GM12864 (cell line): Measurements from ENCODE around the gene UTF1.

Experiments used
- DNase-seq: peaks from one replicate; pipeline ENCODE4 v3.0.0-alpha.2; 2011; ENCODE audit warnings: low read depth
- H3K4me3 ChIP-seq: 2 replicates; pipeline ENCODE4 v1.5.1; 2011; ENCODE audit warnings: mild to moderate bottlenecking, low read depth, low read length, control low read depth
- TF ChIP-seq, protein P1 (sequence below): IDR thresholded peaks from 2 replicates; pipeline ENCODE4 v1.5.1; 2011; ENCODE audit warnings: low read depth, mild to moderate bottlenecking, moderate library complexity, low read length, control low read depth, inconsistent platforms; ENCODE audit errors: missing control alignments

UTF1 gene

GRCh38 chr10:133185421-133185820 lies 44.6 kb upstream of the UTF1 start:
- TF ChIP-seq, protein P1, sequence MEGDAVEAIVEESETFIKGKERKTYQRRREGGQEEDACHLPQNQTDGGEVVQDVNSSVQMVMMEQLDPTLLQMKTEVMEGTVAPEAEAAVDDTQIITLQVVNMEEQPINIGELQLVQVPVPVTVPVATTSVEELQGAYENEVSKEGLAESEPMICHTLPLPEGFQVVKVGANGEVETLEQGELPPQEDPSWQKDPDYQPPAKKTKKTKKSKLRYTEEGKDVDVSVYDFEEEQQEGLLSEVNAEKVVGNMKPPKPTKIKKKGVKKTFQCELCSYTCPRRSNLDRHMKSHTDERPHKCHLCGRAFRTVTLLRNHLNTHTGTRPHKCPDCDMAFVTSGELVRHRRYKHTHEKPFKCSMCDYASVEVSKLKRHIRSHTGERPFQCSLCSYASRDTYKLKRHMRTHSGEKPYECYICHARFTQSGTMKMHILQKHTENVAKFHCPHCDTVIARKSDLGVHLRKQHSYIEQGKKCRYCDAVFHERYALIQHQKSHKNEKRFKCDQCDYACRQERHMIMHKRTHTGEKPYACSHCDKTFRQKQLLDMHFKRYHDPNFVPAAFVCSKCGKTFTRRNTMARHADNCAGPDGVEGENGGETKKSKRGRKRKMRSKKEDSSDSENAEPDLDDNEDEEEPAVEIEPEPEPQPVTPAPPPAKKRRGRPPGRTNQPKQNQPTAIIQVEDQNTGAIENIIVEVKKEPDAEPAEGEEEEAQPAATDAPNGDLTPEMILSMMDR: no peak
- H3K4me3 ChIP-seq: no peak overlapping the region
- DNase-seq: no peak

DNA sequence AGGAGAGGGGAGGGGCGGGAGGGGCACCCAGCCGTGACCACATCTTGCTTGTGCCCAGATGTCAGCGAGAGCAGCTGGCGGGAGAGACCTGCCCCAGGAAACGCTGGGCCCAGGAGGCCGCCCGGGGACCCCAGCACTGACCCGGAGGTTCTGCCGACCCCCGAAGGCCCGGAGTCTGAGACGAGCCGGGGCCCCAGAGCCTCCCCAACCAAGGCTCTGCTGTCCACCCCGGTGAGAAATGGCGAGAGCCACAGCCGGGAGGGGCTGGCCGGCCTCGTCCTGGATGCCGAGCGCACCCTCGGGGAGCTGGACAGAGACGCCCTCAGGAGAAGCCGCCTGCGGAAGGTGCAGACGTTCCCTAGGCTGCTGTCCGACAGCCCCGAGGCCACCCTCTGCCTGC lies 44.1 kb upstream of the UTF1 start:
- no peak overlapping the region for H3K4me3 ChIP-seq
- TF ChIP-seq, protein P1: no peak
- DNase-seq: no peak

DNA sequence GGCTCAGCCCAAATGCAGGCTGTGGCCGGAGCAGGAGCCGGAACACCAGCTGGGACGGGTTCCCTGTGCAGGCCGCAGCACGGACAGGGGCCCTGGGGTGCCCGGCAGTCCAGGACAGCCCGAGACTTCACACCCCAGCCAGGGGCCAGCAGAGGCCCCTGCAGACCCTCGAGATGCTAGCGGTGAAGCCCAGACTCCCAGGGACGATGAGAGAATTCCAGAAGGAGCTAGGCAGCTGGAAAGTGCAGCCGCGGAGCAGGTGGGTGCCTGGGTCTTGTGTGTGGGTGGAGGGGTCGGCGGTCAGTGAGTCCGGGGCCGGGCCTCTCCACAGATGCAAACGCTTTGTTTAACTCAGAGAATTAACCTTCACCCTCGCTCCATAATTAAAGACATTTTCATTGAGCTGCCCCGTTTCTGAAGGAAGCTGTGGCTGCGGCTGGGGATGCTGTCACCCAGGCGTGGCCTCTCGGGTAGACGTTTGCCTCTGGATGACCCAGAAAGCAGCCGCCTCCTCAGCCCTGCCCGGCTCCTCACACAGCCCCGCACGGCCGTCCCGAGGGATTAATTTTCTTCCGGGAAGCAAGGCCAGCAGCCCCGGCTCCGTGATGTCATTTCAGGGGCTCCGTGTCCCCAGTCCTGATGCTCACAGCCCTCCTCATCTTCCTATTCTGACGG lies 43.5 kb upstream of the UTF1 start:
- no peak overlapping the region for H3K4me3 ChIP-seq
- DNase-seq: no peak
- TF ChIP-seq, protein P1: no peak

DNA sequence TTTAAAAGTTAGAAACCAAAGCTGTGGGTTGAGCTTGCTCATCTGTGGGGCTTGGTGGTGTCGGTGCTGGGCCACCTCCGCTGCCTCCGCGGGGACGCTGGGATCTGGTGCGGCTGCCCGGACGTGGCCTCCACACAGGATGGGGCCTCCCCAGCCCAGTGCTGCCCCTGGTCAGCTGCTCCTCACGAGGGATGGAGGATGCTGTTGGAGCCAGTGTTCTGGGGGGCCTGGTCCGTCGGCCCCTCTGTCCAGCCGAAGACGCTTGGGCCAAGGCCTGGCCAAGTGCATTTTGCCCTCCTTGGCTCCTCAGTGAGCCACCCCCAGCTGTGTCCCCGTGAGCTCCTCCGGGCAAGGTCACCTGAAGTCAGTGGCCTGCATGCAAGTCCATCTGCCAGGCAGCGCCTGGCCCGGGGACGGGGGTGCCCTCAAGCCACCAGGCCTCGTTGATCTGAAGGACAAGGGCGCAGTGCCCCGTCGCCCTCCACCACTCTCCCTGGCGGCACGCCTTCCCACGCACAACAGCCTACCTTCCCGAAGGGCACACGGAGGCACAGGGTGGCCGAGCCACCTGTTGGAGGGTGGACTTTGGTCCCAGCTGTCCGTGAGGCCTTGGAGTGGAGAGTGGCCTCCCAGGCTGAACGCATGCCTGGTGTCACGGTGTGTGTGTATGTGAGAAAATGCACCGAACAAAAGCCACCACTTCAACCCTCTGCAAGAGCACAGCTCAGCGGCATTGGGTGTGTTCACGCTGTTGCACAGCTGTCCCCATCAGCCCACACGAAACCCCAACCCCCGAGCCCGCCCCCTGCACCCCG lies 42.7 kb upstream of the UTF1 start:
- TF ChIP-seq, protein P1: no peak
- DNase-seq: no peak
- no peak overlapping the region for H3K4me3 ChIP-seq

GRCh38 chr10:133187906-133188681 lies 41.9 kb upstream of the UTF1 start:
- no peak for DNase-seq
- TF ChIP-seq, protein P1: no peak
- H3K4me3 ChIP-seq: no peak overlapping the region

DNA sequence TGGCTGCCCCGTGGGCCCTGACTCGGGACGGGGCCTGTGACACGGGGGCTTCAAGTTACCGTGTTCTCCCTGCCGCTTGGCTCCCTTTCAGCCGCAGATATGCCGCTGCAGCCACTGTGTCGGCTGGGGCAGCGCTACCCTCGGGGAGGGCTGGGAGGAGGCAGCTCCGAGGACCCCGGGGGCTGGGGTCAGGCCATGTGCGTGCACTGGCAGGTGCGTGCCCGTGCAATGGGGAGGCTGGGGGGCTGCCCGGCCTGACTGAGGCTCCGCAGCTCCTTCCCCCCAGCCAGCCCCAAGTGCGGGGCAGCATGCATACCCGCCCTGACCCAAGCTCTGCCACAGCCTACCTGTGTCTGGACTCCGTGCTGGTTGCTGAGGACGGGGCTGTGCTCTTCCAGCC lies 40.8 kb upstream of the UTF1 start:
- TF ChIP-seq, protein P1: no peak
- no peak for DNase-seq
- no peak overlapping the region for H3K4me3 ChIP-seq
